Measurements from ENCODE around the gene MAST3.

Gene MAST3

DNA sequence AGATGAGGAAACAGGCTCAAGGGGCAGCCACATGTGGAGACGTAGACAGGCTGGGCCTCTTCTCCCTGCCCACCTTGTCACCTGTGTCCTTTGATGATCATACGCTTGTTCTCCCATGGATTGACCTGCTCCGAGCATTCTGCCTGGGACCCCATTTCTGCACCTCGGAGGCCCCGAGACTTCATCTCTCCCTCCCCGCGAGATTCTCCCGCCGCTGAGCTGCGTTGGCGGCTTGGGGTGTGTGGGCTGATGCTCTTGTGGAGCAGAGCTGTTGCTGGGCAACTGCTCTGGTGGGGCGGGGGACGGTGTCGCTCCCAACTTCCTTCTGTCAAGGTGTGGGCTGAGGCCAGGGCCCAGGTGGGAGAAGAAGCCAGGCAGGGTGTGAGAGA lies 22.1 kb downstream of the MAST3 start:
- no peak overlapping the region for H3K4me3 ChIP-seq (ENCODE audit: low read depth, low read length)
- TF ChIP-seq POLR2A (IDR thresholded peaks at IDR 0.05; ENCODE audit: extremely low read depth, insufficient read length) = no peak
- TF ChIP-seq, protein P1, sequence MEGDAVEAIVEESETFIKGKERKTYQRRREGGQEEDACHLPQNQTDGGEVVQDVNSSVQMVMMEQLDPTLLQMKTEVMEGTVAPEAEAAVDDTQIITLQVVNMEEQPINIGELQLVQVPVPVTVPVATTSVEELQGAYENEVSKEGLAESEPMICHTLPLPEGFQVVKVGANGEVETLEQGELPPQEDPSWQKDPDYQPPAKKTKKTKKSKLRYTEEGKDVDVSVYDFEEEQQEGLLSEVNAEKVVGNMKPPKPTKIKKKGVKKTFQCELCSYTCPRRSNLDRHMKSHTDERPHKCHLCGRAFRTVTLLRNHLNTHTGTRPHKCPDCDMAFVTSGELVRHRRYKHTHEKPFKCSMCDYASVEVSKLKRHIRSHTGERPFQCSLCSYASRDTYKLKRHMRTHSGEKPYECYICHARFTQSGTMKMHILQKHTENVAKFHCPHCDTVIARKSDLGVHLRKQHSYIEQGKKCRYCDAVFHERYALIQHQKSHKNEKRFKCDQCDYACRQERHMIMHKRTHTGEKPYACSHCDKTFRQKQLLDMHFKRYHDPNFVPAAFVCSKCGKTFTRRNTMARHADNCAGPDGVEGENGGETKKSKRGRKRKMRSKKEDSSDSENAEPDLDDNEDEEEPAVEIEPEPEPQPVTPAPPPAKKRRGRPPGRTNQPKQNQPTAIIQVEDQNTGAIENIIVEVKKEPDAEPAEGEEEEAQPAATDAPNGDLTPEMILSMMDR (IDR thresholded peaks at IDR 0.05; ENCODE audit: low read depth, low read length) = no peak
- TF ChIP-seq MYC (IDR thresholded peaks at IDR 0.05; ENCODE audit: low read depth, low read length) = no peak
- TF ChIP-seq, protein P2, sequence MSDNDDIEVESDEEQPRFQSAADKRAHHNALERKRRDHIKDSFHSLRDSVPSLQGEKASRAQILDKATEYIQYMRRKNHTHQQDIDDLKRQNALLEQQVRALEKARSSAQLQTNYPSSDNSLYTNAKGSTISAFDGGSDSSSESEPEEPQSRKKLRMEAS (IDR thresholded peaks at IDR 0.05; ENCODE audit: low read depth, low read length) = no peak
- DNase-seq (ENCODE audit: low read depth) = no peak

DNA sequence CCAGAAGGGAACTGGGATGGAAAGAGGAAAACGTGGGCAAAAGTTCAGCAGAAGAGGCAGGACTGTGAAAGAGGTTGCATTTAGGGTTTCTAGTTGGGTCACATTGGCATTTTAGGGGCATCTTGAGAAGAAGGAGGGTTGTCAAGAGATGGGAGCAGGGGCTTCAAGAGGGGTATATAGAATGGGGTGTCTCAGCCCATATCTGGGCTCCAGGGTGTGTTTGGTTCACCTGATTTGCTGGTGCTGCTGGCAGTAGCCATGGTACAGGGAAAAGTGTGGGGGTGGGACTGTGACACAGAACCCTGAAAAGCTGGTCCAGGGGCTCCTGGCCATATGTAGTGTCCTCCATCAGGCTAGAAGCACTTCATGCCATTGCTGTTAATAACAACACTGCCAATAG lies 22.5 kb downstream of the MAST3 start:
- TF ChIP-seq MYC (IDR thresholded peaks at IDR 0.05; ENCODE audit: low read depth, low read length) (no peak), POLR2A (IDR thresholded peaks at IDR 0.05; ENCODE audit: extremely low read depth, insufficient read length) (no peak)
- TF ChIP-seq, protein P1 (IDR thresholded peaks at IDR 0.05; ENCODE audit: low read depth, low read length) = no peak
- TF ChIP-seq, protein P2 (IDR thresholded peaks at IDR 0.05; ENCODE audit: low read depth, low read length) = no peak
- no peak overlapping the region for H3K4me3 ChIP-seq (ENCODE audit: low read depth, low read length)
- no peak for DNase-seq (ENCODE audit: low read depth)

DNA sequence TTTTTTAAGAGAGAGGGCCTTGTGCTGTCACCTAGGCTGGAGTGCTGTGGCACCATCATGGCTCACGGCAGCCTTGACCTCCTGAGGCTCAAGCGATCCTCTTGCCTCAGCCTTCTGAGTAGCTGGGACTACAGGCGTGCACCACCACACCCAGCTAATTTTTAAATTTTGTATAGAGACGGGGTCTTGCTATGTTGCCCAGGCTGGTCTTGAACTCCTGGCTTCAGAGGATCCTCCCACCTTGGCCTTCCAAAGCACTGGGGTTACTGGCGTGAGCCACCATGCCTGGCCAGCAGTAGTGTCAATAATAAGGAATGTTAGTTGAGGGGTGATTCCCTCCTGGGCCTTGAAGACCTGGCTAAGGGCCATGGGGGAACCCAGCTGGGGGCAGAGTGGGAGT lies 23.6 kb downstream of the MAST3 start:
- H3K4me3 ChIP-seq (ENCODE audit: low read depth, low read length) = no peak overlapping the region
- TF ChIP-seq, protein P2 (IDR thresholded peaks at IDR 0.05; ENCODE audit: low read depth, low read length) = no peak
- TF ChIP-seq, protein P1 (IDR thresholded peaks at IDR 0.05; ENCODE audit: low read depth, low read length) = no peak
- TF ChIP-seq POLR2A (IDR thresholded peaks at IDR 0.05; ENCODE audit: extremely low read depth, insufficient read length) = no peak
- no peak for TF ChIP-seq MYC (IDR thresholded peaks at IDR 0.05; ENCODE audit: low read depth, low read length)
- DNase-seq (ENCODE audit: low read depth) = no peak

DNA sequence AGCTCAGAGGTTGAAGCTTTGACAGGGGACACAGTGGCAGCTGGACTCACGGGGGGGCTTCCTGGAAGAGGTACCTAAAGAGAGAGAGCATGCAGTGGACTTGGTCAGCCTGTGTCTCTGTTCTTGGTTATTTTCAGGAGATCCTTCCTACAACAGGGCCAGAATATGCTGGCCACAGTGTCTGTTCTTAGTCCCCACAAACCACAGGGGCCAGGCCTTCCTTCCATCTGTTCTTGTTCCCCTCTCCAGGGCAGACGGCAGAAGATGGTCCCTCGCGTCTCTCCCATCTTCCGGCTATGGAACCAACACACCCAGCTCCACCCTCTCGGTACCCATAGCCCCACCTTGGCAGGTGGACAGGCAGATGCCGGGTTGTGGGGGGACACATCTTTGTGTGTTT lies 24.8 kb downstream of the MAST3 start:
- TF ChIP-seq MYC (IDR thresholded peaks at IDR 0.05; ENCODE audit: low read depth, low read length) = no peak
- TF ChIP-seq, protein P1 (IDR thresholded peaks at IDR 0.05; ENCODE audit: low read depth, low read length) = no peak
- no peak for TF ChIP-seq POLR2A (IDR thresholded peaks at IDR 0.05; ENCODE audit: extremely low read depth, insufficient read length)
- H3K4me3 ChIP-seq (ENCODE audit: low read depth, low read length) = no peak overlapping the region
- DNase-seq (ENCODE audit: low read depth) = no peak

DNA sequence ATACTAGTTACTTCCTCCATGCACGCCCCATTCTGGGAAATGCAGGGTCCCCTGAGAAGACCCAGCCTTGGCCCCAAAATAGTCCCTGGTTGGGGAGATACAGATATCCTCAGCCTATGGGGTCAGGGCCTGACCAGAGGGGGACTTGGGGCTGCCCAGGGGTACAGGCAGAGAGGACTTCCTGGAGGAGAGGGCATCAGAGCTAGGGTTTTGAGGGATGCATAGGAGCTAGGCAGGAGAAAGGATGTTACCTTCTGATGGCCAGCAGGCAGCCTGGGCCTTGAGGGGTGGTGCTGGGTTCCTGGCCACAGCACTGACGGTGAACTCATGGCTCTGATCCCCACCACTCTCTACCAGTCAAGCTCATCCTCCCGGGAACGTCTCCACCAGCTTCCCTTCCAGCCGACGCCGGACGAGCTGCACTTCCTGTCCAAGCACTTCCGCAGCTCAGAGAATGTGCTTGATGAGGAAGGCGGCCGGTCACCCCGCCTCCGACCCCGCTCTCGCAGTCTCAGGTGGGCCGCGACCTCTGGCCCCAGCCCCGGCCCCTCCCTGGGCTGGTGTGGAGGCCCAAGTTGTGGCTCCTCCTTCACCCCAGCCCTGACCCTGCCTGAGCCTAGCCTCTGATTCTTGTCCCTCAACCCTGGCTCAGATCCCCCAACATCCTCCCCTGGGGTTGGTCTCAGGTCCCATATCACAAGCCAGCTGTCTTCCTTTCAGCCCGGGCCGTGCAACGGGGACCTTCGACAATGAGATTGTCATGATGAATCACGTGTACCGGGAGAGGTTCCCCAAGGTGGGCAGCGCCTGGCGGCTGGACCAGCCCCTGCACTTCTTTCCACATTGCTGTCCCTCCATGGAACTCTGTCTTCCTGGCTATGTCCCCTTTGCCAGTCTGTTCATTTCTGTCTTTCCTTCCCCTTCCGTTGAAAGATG lies 25.6 kb downstream of the MAST3 start:
- H3K4me3 ChIP-seq (ENCODE audit: low read depth, low read length) = no peak overlapping the region
- DNase-seq (ENCODE audit: low read depth) = no peak
- TF ChIP-seq POLR2A (IDR thresholded peaks at IDR 0.05; ENCODE audit: extremely low read depth, insufficient read length) (no peak), MYC (IDR thresholded peaks at IDR 0.05; ENCODE audit: low read depth, low read length) (no peak)
- TF ChIP-seq, protein P2 (IDR thresholded peaks at IDR 0.05; ENCODE audit: low read depth, low read length) = no peak

DNA sequence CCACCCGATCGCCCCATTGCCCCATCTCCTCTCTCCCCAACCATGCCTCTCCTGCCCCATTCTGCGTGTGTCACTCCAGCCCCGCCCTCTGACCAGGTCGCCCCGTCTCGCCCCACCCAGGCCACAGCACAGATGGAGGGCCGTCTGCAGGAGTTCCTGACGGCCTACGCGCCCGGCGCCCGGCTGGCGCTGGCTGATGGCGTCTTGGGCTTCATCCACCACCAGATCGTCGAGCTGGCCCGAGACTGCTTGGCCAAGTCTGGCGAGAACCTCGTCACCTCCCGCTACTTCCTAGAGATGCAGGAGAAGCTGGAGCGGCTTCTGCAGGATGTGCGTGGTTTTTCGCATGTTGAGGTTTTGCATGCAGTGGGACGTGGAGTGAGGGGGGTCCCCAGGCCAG lies 26.2 kb downstream of the MAST3 start:
- H3K4me3 ChIP-seq (ENCODE audit: low read depth, low read length) = no peak overlapping the region
- no peak for DNase-seq (ENCODE audit: low read depth)
- TF ChIP-seq, protein P1 (IDR thresholded peaks at IDR 0.05; ENCODE audit: low read depth, low read length) = no peak
- no peak for TF ChIP-seq POLR2A (IDR thresholded peaks at IDR 0.05; ENCODE audit: extremely low read depth, insufficient read length)
- TF ChIP-seq, protein P2 (IDR thresholded peaks at IDR 0.05; ENCODE audit: low read depth, low read length) = no peak
- TF ChIP-seq MYC (IDR thresholded peaks at IDR 0.05; ENCODE audit: low read depth, low read length) = no peak

Measured in NB4 (cell line).